NB4 (cell line): ENCODE data around the gene ESRRG.

Experiments used
- DNase-seq: peaks from one replicate; pipeline ENCODE4 v3.0.0; 2010; ENCODE audit warnings: low read depth
- H3K4me3 ChIP-seq: one replicate; pipeline ENCODE4 v1.5.1; 2011; ENCODE audit warnings: mild to moderate bottlenecking, low read depth, low read length, moderate library complexity
- CTCF ChIP-seq: IDR thresholded peaks from one replicate; pipeline ENCODE4 v1.5.1; 2012; ENCODE audit warnings: low read depth, low read length
- MAX ChIP-seq: IDR thresholded peaks from 2 replicates; pipeline ENCODE4 v1.6.1; 2011; ENCODE audit warnings: low read depth, low read length
- MYC ChIP-seq: IDR thresholded peaks from 2 replicates; pipeline ENCODE4 v1.6.1; 2011; ENCODE audit warnings: low read depth, low read length
- POLR2A ChIP-seq: IDR thresholded peaks from 2 replicates; pipeline ENCODE4 v1.6.1; 2011; ENCODE audit warnings: mild to moderate bottlenecking; ENCODE audit not compliant: insufficient read length; ENCODE audit errors: extremely low read depth

Gene ESRRG

GRCh38 chr1:216739793-216740192 lies 16.6 kb upstream of the ESRRG start:
- no peak for TF ChIP-seq MYC
- no peak for TF ChIP-seq CTCF
- no peak for TF ChIP-seq POLR2A
- no peak for TF ChIP-seq MAX
- H3K4me3 ChIP-seq = no peak overlapping the region
- no peak for DNase-seq

- no peak overlapping the region for H3K4me3 ChIP-seq
- no peak for DNase-seq
- TF ChIP-seq POLR2A = no peak
These were observed 8.9 kb upstream of the ESRRG start for GRCh38 chr1:216732121-216732520.

GRCh38 chr1:216731562-216731961 lies 8.3 kb upstream of the ESRRG start:
- no peak overlapping the region for H3K4me3 ChIP-seq
- TF ChIP-seq MYC = no peak
- no peak for TF ChIP-seq CTCF
- TF ChIP-seq POLR2A = no peak
- no peak for TF ChIP-seq MAX
- DNase-seq = no peak

GRCh38 chr1:216726435-216726834 lies 3.2 kb upstream of the ESRRG start:
- DNase-seq = no peak
- TF ChIP-seq MAX (no peak), POLR2A (no peak), CTCF (no peak), MYC (no peak)
- H3K4me3 ChIP-seq = no peak overlapping the region

- no peak for TF ChIP-seq MYC
- TF ChIP-seq MAX = no peak
- no peak for TF ChIP-seq POLR2A
- no peak for TF ChIP-seq CTCF
- no peak for DNase-seq
- H3K4me3 ChIP-seq = no peak overlapping the region
These were observed 408 bp downstream of the ESRRG start for GRCh38 chr1:216722821-216723220.

GRCh38 chr1:216721863-216722262 lies 1.4 kb downstream of the ESRRG start:
- TF ChIP-seq CTCF = no peak
- no peak for TF ChIP-seq MYC
- TF ChIP-seq POLR2A = no peak
- no peak for TF ChIP-seq MAX
- DNase-seq = no peak
- H3K4me3 ChIP-seq = no peak overlapping the region
